DND-41 (cell line): Measurements from ENCODE around the gene KSR1.

Experiments
- EZH2 ChIP-seq: IDR thresholded peaks from 3 replicates; pipeline ENCODE4 v1.6.1; 2012; ENCODE audit warnings: borderline replicate concordance, low read depth, mild to moderate bottlenecking, moderate library complexity, low read length, inconsistent platforms; ENCODE audit not compliant: severe bottlenecking
- TF ChIP-seq, protein P1 (sequence below): IDR thresholded peaks from 2 replicates; pipeline ENCODE4 v1.5.1; 2012; ENCODE audit warnings: borderline replicate concordance, low read length, moderate library complexity, mild to moderate bottlenecking; ENCODE audit not compliant: poor library complexity, severe bottlenecking; ENCODE audit errors: extremely low read depth

DNA sequence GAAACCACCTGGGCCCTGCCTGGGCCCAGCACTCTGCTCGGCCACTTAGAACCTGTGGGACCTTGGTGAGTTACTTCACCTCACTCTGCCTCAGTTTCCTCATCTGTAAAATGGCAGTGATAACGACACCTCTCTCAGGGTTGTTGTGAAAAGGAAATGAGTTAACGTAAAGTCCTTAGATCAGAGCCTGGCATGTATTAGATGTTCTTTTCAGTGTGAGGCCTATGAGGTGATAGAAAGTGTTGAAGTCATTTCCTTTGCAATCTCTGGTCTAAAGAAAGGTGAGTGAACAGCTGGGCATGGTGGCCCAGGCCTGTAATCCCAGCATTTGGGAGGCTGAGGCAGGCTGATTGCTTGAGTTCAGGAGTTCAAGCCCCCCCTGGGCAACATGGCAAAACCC, 123.1 kb downstream of the KSR1 start:
- TF ChIP-seq, protein P1, sequence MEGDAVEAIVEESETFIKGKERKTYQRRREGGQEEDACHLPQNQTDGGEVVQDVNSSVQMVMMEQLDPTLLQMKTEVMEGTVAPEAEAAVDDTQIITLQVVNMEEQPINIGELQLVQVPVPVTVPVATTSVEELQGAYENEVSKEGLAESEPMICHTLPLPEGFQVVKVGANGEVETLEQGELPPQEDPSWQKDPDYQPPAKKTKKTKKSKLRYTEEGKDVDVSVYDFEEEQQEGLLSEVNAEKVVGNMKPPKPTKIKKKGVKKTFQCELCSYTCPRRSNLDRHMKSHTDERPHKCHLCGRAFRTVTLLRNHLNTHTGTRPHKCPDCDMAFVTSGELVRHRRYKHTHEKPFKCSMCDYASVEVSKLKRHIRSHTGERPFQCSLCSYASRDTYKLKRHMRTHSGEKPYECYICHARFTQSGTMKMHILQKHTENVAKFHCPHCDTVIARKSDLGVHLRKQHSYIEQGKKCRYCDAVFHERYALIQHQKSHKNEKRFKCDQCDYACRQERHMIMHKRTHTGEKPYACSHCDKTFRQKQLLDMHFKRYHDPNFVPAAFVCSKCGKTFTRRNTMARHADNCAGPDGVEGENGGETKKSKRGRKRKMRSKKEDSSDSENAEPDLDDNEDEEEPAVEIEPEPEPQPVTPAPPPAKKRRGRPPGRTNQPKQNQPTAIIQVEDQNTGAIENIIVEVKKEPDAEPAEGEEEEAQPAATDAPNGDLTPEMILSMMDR: no peak
- TF ChIP-seq EZH2: no peak
